Activated T-cell treated with anti-CD3 and anti-CD28 coated beads, Interleukin-2, amount 50 U/mL, for 48 hours (primary cell): ENCODE measurements around the gene CASTOR2.
"Not testable (repeated sequence)": the region's sequence is repeated elsewhere in the genome, so short reads cannot be mapped to it uniquely, and the experiment has no call there.

ENCODE experiments used
- DNase-seq, 2 experiments: peaks; one replicate each; pipeline ENCODE4 v3.0.0-alpha.2; 2020

Gene CASTOR2

GRCh38 chr7:74964511-74965119 is at the start of gene CASTOR2:
Gene CASTOR2, plus strand, starts transcription at chr7:74964705. Its CDS starts 281 bp downstream, at chr7:74964986.
- peak; percentile 70 to 79 for DNase-seq

GRCh38 chr7:74922321-74922890 is 42.1 kb upstream of the CASTOR2 start:
- DNase-seq: not testable (repeated sequence)

- not testable (repeated sequence) for DNase-seq
Measured at GRCh38 chr7:74923644-74924043, 40.9 kb upstream of the CASTOR2 start.

GRCh38 chr7:74926968-74927367 is 37.5 kb upstream of the CASTOR2 start:
- not testable (repeated sequence) for DNase-seq

- DNase-seq: not testable (repeated sequence)
Measured at GRCh38 chr7:74931563-74932328, 32.8 kb upstream of the CASTOR2 start.

- not testable (repeated sequence) for DNase-seq
Measured at GRCh38 chr7:74939429-74939828, 25.1 kb upstream of the CASTOR2 start.

GRCh38 chr7:74941302-74942069 is 23.0 kb upstream of the CASTOR2 start:
- not testable (repeated sequence) for DNase-seq

- not testable (repeated sequence) for DNase-seq
Measured at GRCh38 chr7:74943923-74944322, 20.6 kb upstream of the CASTOR2 start.

GRCh38 chr7:74947741-74948140 is 16.8 kb upstream of the CASTOR2 start:
- DNase-seq: not testable (repeated sequence)

GRCh38 chr7:74953774-74954173 is 10.7 kb upstream of the CASTOR2 start:
- not testable (repeated sequence) for DNase-seq

GRCh38 chr7:74958328-74958727 is 6.2 kb upstream of the CASTOR2 start:
- DNase-seq: not testable (repeated sequence)

GRCh38 chr7:74963704-74964510 is 598 bp upstream of the CASTOR2 start:
- DNase-seq: peak; percentile 37 to 39

- not testable (repeated sequence) for DNase-seq
Measured at GRCh38 chr7:74966208-74966854, 1.8 kb downstream of the CASTOR2 start.

- DNase-seq: not testable (repeated sequence)
Measured at GRCh38 chr7:74966909-74967308, 2.4 kb downstream of the CASTOR2 start.

GRCh38 chr7:74971431-74971830 is 6.9 kb downstream of the CASTOR2 start:
- not testable (repeated sequence) for DNase-seq

GRCh38 chr7:74972377-74972776 is 7.9 kb downstream of the CASTOR2 start:
- not testable (repeated sequence) for DNase-seq

GRCh38 chr7:74975959-74976358 is 11.5 kb downstream of the CASTOR2 start:
- not testable (repeated sequence) for DNase-seq

GRCh38 chr7:74977523-74977922 is 13.0 kb downstream of the CASTOR2 start:
- DNase-seq: not testable (repeated sequence)

- not testable (repeated sequence) for DNase-seq
Measured at GRCh38 chr7:74988436-74988835, 23.9 kb downstream of the CASTOR2 start.

- DNase-seq: no peak
Measured at GRCh38 chr7:74993121-74993520, 28.6 kb downstream of the CASTOR2 start.

- DNase-seq: not testable (repeated sequence)
Measured at GRCh38 chr7:74994869-74995543, 30.5 kb downstream of the CASTOR2 start.
